HL-60 (cell line): ENCODE data around the gene HIP1R.

Experiments
- DNase-seq, 2 experiments: peaks; one replicate each; pipeline ENCODE4 v3.0.0-alpha.2; 2010 to 2020; ENCODE audit warnings: low read depth in 1 of 2, low spot score in 1 of 2
- H3K27ac ChIP-seq: fragments of 250-450 bp; sonication (Bioruptor Pico); replicated peaks from 2 replicates; pipeline ENCODE4 v1.5.1; 2020; ENCODE audit warnings: mild to moderate bottlenecking, moderate library complexity
- H3K27me3 ChIP-seq: fragments of 250-450 bp; sonication (Bioruptor Pico); 2 replicates; pipeline ENCODE4 v1.5.1; 2021; ENCODE audit warnings: mild to moderate bottlenecking, moderate library complexity; ENCODE audit not compliant: insufficient read depth, poor library complexity, severe bottlenecking
- H3K4me3 ChIP-seq: replicated peaks from 2 replicates; pipeline ENCODE4 v1.5.1; 2011; ENCODE audit warnings: mild to moderate bottlenecking, control low read depth, low read length; ENCODE audit not compliant: insufficient read depth
- CTCF ChIP-seq: IDR thresholded peaks from one replicate; pipeline ENCODE4 v1.5.1; 2011; ENCODE audit warnings: low read length, control low read depth, inconsistent platforms; ENCODE audit not compliant: insufficient read depth
- GABPA ChIP-seq: IDR thresholded peaks from 2 replicates; pipeline ENCODE4 v1.6.1; 2012; ENCODE audit warnings: low read depth
- POLR2AphosphoS5 ChIP-seq: IDR thresholded peaks from 2 replicates; pipeline ENCODE4 v1.6.1; 2012; ENCODE audit warnings: low read depth
- SPI1 ChIP-seq: IDR thresholded peaks from 2 replicates; pipeline ENCODE4 v1.6.1; 2012; ENCODE audit warnings: low read depth, mild to moderate bottlenecking, borderline replicate concordance
- TF ChIP-seq, protein P1 (sequence below): IDR thresholded peaks from 2 replicates; pipeline ENCODE4 v1.6.1; 2012; ENCODE audit warnings: low read depth; ENCODE audit not compliant: insufficient replicate concordance

The HIP1R gene

DNA sequence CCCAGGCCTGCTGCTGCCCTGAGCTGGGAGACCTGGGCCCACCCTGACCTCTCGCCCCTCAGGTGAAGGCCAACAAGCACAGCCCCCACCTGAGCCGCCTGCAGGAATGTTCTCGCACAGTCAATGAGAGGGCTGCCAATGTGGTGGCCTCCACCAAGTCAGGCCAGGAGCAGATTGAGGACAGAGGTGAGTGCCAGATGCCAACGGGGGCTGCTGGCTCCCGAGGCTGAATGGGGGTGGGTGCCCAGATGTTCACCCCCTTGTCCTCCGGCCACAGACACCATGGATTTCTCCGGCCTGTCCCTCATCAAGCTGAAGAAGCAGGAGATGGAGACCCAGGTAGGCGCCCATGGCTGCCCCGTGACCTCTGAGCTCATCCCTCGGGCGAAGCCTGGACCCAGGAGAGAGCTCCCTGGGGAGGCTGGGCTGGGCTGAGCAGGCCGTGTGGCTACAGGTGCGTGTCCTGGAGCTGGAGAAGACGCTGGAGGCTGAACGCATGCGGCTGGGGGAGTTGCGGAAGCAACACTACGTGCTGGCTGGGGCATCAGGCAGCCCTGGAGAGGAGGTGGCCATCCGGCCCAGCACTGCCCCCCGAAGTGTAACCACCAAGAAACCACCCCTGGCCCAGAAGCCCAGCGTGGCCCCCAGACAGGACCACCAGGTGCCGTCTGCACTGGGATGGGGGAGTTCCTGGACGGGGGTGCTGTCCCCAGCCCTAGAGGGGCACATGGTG, 25.8 kb downstream of the HIP1R start:
- H3K4me3 ChIP-seq = no peak overlapping the region
- no peak overlapping the region for H3K27ac ChIP-seq
- DNase-seq = no peak
- TF ChIP-seq, protein P1, sequence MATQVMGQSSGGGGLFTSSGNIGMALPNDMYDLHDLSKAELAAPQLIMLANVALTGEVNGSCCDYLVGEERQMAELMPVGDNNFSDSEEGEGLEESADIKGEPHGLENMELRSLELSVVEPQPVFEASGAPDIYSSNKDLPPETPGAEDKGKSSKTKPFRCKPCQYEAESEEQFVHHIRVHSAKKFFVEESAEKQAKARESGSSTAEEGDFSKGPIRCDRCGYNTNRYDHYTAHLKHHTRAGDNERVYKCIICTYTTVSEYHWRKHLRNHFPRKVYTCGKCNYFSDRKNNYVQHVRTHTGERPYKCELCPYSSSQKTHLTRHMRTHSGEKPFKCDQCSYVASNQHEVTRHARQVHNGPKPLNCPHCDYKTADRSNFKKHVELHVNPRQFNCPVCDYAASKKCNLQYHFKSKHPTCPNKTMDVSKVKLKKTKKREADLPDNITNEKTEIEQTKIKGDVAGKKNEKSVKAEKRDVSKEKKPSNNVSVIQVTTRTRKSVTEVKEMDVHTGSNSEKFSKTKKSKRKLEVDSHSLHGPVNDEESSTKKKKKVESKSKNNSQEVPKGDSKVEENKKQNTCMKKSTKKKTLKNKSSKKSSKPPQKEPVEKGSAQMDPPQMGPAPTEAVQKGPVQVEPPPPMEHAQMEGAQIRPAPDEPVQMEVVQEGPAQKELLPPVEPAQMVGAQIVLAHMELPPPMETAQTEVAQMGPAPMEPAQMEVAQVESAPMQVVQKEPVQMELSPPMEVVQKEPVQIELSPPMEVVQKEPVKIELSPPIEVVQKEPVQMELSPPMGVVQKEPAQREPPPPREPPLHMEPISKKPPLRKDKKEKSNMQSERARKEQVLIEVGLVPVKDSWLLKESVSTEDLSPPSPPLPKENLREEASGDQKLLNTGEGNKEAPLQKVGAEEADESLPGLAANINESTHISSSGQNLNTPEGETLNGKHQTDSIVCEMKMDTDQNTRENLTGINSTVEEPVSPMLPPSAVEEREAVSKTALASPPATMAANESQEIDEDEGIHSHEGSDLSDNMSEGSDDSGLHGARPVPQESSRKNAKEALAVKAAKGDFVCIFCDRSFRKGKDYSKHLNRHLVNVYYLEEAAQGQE = no peak
- no peak for TF ChIP-seq POLR2AphosphoS5
- TF ChIP-seq CTCF = no peak
- TF ChIP-seq SPI1 = no peak
- TF ChIP-seq GABPA = no peak
- no peaks in the 10 kb centered on the region for H3K27me3 ChIP-seq

- no peak overlapping the region for H3K27ac ChIP-seq
- DNase-seq = no peak
- TF ChIP-seq SPI1 = no peak
- TF ChIP-seq CTCF = no peak
- TF ChIP-seq GABPA = no peak
- TF ChIP-seq POLR2AphosphoS5 = no peak
- TF ChIP-seq, protein P1 = no peak
- H3K4me3 ChIP-seq = no peak overlapping the region
- H3K27me3 ChIP-seq = no peaks in the 10 kb centered on the region
Measured at GRCh38 chr12:122861587-122861970, 26.3 kb downstream of the HIP1R start.

GRCh38 chr12:122862110-122862634, 26.9 kb downstream of the HIP1R start:
- no peak overlapping the region for H3K27ac ChIP-seq
- H3K27me3 ChIP-seq = no peaks in the 10 kb centered on the region
- no peak for DNase-seq
- no peak overlapping the region for H3K4me3 ChIP-seq
- no peak for TF ChIP-seq SPI1
- TF ChIP-seq POLR2AphosphoS5 = no peak
- TF ChIP-seq, protein P1 = no peak
- no peak for TF ChIP-seq GABPA
- TF ChIP-seq CTCF = no peak
